ENCODE measurements around the gene ATG2B. TPM values are rescaled to one million over a fixed set of nuclear protein-coding genes. Genes with fewer than 3 reads are reported as not detected.

The ATG2B gene
- polyA plus RNA-seq = 10 to 100 TPM in 1 of 4 donors, 1 to 10 TPM in 3; 3.8 to 32.0 (median 4.9) TPM
- long read RNA-seq, donor 1 = 0 reads
- long read RNA-seq, donor 2 = 0 reads
- long read RNA-seq, donor 3 = 0 reads
- long read RNA-seq, donor 4 = 0 reads
- long read RNA-seq, donor 5, partial matches to known transcripts = 10 of 21 reads
- long read RNA-seq, donor 5, other reads (novel, unspliced or antisense) = 11 of 21 reads
- long read RNA-seq, donor 6, partial matches to known transcripts = 10 of 10 reads
- long read RNA-seq, donor 6, other reads (novel, unspliced or antisense) = 0 of 10 reads
- long read RNA-seq, donor 7 = 0 reads
- long read RNA-seq, donor 8 = 0 reads
- long read RNA-seq, donor 9 = 0 reads
- long read RNA-seq, donor 10 = 0 reads

DNA sequence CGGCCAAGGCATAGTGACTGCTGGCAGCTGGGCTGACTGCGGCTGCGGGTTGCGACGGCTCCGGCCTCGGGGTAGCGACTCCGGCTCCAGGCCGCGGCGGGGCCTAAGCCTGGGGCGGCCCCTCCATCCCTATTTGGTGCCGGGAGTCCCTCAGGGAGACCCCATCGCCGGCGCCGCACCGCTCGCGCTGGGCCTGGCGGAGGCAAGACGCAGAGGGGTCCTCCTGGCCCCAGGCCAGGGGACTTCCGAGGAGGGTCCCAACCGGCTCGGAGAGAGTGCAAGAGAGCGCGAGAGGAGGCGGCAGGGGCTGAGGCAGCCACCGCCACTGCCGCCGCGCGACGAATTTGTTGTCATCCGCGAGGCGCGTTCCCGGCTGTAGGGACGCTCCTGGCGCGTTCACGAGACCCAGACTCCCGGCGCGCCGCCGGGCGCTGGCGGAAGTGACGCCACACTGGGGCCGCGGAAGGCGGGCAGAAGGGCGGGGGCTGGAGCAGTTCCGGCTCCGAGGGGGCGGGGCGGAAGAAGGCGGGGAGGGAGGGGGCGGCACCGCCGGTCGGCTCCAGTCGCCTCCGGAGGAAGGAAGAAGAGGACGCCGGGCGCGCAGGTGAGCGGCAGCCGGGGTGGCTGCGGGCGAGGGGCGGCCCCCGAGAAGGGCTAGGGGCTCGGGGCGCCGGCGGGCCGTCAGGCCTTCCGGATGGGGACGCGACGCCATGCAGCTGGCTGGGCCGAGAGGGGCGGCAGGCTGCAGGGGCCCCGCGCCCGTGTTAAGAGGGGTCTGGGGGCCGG lies at the start of gene ATG2B, which contains the start of gene GSKIP:
Gene ATG2B, minus strand, starts transcription at position 377 of the 786 bp plus-strand sequence. Its CDS starts 365 bp downstream, at position 12.
Gene GSKIP, plus strand, starts transcription at position 562 of the 786 bp plus-strand sequence. CDS start 18,722 bp downstream, outside the sequence.
- Histone ChIP-seq H3K27me3 (ENCODE audit: control insufficient read depth in 3 of 3, insufficient read depth in 3 of 3, low read length in 3 of 3) (no peaks in the 10 kb centered on the region), H3K9me3 (ENCODE audit: control insufficient read depth in 2 of 2, insufficient read depth in 1 of 2, low read depth in 1 of 2, low read length in 1 of 2) (no peaks in the 10 kb centered on the region), H3K4me3 (ENCODE audit: low read depth in 1 of 3, low read length in 3 of 3) (peak within 1 kb of the TSS; percentile 90 to 96 (median 96)), H3K36me3 (ENCODE audit: control insufficient read depth in 3 of 3, insufficient read depth in 2 of 3, low read depth in 1 of 3, low read length in 3 of 3) (no peaks in the 10 kb centered on the region), H3K27ac (ENCODE audit: low read depth in 1 of 3, low read length in 2 of 3) (peak within 1 kb of the TSS; percentile 94 to 97 (median 96)), H3K4me1 (ENCODE audit: control insufficient read depth in 3 of 3, insufficient read depth in 2 of 3, low read depth in 1 of 3, low read length in 2 of 3) (peaks cover 2 to 17% (median 6%) of the 10 kb centered on the region in 3 donors)
- FAIRE-seq = no peak
- WGBS, 3 donors = 0 to 1% (median 0%) methylated on average over 39 to 92 of the region's 92 CpGs
- DNase-seq = peak; percentile 95 to 97

GRCh38 chr14:96410119-96410518 lies 47.0 kb upstream of the ATG2B start:
- no peaks in the 10 kb centered on the region for H3K36me3 ChIP-seq (ENCODE audit: control insufficient read depth in 3 of 3, insufficient read depth in 2 of 3, low read depth in 1 of 3, low read length in 3 of 3)
- no peaks in the 10 kb centered on the region for H3K9me3 ChIP-seq (ENCODE audit: control insufficient read depth in 2 of 2, insufficient read depth in 1 of 2, low read depth in 1 of 2, low read length in 1 of 2)
- DNase-seq (no peak), FAIRE-seq (no peak)
- no peak overlapping the region for H3K4me3 ChIP-seq (ENCODE audit: low read depth in 1 of 3, low read length in 3 of 3)
- H3K27ac ChIP-seq (ENCODE audit: low read depth in 1 of 3, low read length in 2 of 3) = no peak overlapping the region
- H3K4me1 ChIP-seq (ENCODE audit: control insufficient read depth in 3 of 3, insufficient read depth in 2 of 3, low read depth in 1 of 3, low read length in 2 of 3) = no peaks in the 10 kb centered on the region
- no peaks in the 10 kb centered on the region for H3K27me3 ChIP-seq (ENCODE audit: control insufficient read depth in 3 of 3, insufficient read depth in 3 of 3, low read length in 3 of 3)
- WGBS, 3 donors = 88 to 92% (median 88%) methylated on average over 4 of the region's 4 CpGs

DNA sequence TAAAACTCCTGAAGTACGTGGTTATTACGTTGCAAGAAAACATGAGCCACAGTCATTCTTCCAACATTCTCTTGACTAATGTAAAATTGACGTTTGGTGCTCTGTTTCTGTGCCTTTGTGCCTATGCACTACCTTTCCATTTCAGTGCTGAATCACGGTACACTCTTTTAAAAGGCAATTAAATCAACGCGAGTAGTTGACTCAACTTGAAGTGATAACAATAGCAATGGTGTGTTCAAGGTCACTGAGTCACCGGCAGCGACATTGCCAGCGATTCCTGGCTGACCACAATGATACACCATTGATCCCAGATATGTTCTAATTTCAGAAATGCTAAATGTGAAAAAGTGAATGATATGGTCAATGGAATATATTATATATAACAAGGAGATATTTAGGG lies 46.6 kb upstream of the ATG2B start:
- H3K27me3 ChIP-seq (ENCODE audit: control insufficient read depth in 3 of 3, insufficient read depth in 3 of 3, low read length in 3 of 3) = no peaks in the 10 kb centered on the region
- DNase-seq = peak in 1 of 2 donors; percentile 40
- FAIRE-seq = no peak

DNA sequence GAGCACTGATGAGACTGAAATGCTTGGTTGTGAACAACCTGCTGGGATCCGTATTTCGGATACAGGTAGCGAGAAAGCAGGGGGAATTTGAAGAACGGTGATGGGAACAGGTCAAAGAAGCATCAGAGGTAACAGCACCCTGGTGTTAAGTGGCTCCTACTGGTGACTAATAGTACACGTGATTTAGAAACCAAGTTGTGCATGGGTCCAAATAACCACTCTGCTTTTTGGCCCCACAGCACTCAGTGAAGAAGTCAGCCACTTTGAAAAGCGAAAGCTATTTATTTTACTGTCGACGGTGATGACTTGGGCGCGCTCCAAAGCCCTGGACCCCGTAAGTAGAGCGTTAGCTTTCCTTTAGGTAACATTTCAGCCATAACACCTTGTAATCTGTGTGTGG lies 45.5 kb upstream of the ATG2B start:
- no peak for DNase-seq
- no peaks in the 10 kb centered on the region for H3K4me1 ChIP-seq (ENCODE audit: control insufficient read depth in 3 of 3, insufficient read depth in 2 of 3, low read depth in 1 of 3, low read length in 2 of 3)
- no peak overlapping the region for H3K4me3 ChIP-seq (ENCODE audit: low read depth in 1 of 3, low read length in 3 of 3)
- H3K27ac ChIP-seq (ENCODE audit: low read depth in 1 of 3, low read length in 2 of 3) = no peak overlapping the region
- H3K36me3 ChIP-seq (ENCODE audit: control insufficient read depth in 3 of 3, insufficient read depth in 2 of 3, low read depth in 1 of 3, low read length in 3 of 3) = no peaks in the 10 kb centered on the region
- WGBS, 3 donors = 82 to 87% (median 85%) methylated on average over 12 of the region's 12 CpGs
- no peaks in the 10 kb centered on the region for H3K9me3 ChIP-seq (ENCODE audit: control insufficient read depth in 2 of 2, insufficient read depth in 1 of 2, low read depth in 1 of 2, low read length in 1 of 2)
- FAIRE-seq = no peak
- H3K27me3 ChIP-seq (ENCODE audit: control insufficient read depth in 3 of 3, insufficient read depth in 3 of 3, low read length in 3 of 3) = no peaks in the 10 kb centered on the region

More for the DNA sequence above, 46.6 kb upstream of the ATG2B start:
- Histone ChIP-seq H3K27ac (ENCODE audit: low read depth in 1 of 3, low read length in 2 of 3) (no peak overlapping the region), H3K4me1 (ENCODE audit: control insufficient read depth in 3 of 3, insufficient read depth in 2 of 3, low read depth in 1 of 3, low read length in 2 of 3) (no peaks in the 10 kb centered on the region), H3K4me3 (ENCODE audit: low read depth in 1 of 3, low read length in 3 of 3) (no peak overlapping the region), H3K9me3 (ENCODE audit: control insufficient read depth in 2 of 2, insufficient read depth in 1 of 2, low read depth in 1 of 2, low read length in 1 of 2) (no peaks in the 10 kb centered on the region), H3K36me3 (ENCODE audit: control insufficient read depth in 3 of 3, insufficient read depth in 2 of 3, low read depth in 1 of 3, low read length in 3 of 3) (no peaks in the 10 kb centered on the region)
- WGBS, 3 donors = 63 to 78% (median 77%) methylated on average over 9 of the region's 9 CpGs

DNA sequence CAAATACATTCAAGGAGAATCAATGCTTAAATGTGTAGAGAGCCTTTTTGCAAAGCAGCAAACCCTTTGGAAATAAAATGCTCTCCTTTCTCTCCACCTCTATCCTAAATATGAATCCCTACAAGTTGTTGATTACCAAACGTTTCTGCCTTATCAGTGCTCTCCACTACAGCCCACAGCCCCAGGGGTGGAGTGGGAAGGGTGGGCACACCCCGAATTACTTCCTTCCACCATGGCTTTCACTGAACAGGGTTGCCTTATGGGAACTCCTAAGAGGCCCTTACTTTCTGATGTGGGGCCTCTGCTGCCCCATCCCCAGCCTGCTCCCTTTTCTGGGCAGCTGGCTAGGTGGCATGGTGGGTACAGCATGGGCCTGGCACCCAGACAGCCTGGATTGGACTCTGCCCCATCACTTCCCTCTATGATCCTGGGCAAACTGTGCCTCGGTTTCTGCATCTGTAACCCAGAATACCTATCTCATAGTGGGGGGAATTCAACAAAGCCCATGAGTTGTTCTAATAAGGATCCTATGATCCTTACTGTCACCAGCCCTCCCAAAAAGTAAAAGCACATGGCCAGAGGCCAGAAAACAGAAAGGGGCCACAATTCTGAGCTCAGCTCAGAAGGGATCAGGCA lies 44.9 kb upstream of the ATG2B start:
- Histone ChIP-seq H3K4me1 (ENCODE audit: control insufficient read depth in 3 of 3, insufficient read depth in 2 of 3, low read depth in 1 of 3, low read length in 2 of 3) (no peaks in the 10 kb centered on the region), H3K27ac (ENCODE audit: low read depth in 1 of 3, low read length in 2 of 3) (no peak overlapping the region), H3K9me3 (ENCODE audit: control insufficient read depth in 2 of 2, insufficient read depth in 1 of 2, low read depth in 1 of 2, low read length in 1 of 2) (no peaks in the 10 kb centered on the region), H3K36me3 (ENCODE audit: control insufficient read depth in 3 of 3, insufficient read depth in 2 of 3, low read depth in 1 of 3, low read length in 3 of 3) (no peaks in the 10 kb centered on the region), H3K27me3 (ENCODE audit: control insufficient read depth in 3 of 3, insufficient read depth in 3 of 3, low read length in 3 of 3) (no peaks in the 10 kb centered on the region), H3K4me3 (ENCODE audit: low read depth in 1 of 3, low read length in 3 of 3) (no peak overlapping the region)
- DNase-seq = no peak
- 42 to 58% (median 48%) methylated on average over 3 of the region's 3 CpGs for WGBS, 3 donors
- FAIRE-seq = no peak

- 64 to 80% (median 69%) methylated on average over 1 of the region's 1 CpG for WGBS, 3 donors
- Histone ChIP-seq H3K9me3 (ENCODE audit: control insufficient read depth in 2 of 2, insufficient read depth in 1 of 2, low read depth in 1 of 2, low read length in 1 of 2) (no peaks in the 10 kb centered on the region), H3K27ac (ENCODE audit: low read depth in 1 of 3, low read length in 2 of 3) (no peak overlapping the region), H3K4me3 (ENCODE audit: low read depth in 1 of 3, low read length in 3 of 3) (no peak overlapping the region), H3K27me3 (ENCODE audit: control insufficient read depth in 3 of 3, insufficient read depth in 3 of 3, low read length in 3 of 3) (no peaks in the 10 kb centered on the region), H3K4me1 (ENCODE audit: control insufficient read depth in 3 of 3, insufficient read depth in 2 of 3, low read depth in 1 of 3, low read length in 2 of 3) (no peaks in the 10 kb centered on the region), H3K36me3 (ENCODE audit: control insufficient read depth in 3 of 3, insufficient read depth in 2 of 3, low read depth in 1 of 3, low read length in 3 of 3) (no peaks in the 10 kb centered on the region)
- FAIRE-seq (no peak), DNase-seq (no peak)
Observed at GRCh38 chr14:96405677-96406076, 42.5 kb upstream of the ATG2B start.

GRCh38 chr14:96403409-96403808 lies 40.3 kb upstream of the ATG2B start:
- no peaks in the 10 kb centered on the region for H3K36me3 ChIP-seq (ENCODE audit: control insufficient read depth in 3 of 3, insufficient read depth in 2 of 3, low read depth in 1 of 3, low read length in 3 of 3)
- no peak overlapping the region for H3K4me3 ChIP-seq (ENCODE audit: low read depth in 1 of 3, low read length in 3 of 3)
- peak overlapping the region in 1 of 3 donors; percentile 4 for H3K27ac ChIP-seq (ENCODE audit: low read depth in 1 of 3, low read length in 2 of 3)
- DNase-seq = no peak
- 78 to 91% (median 84%) methylated on average over 3 of the region's 3 CpGs for WGBS, 3 donors
- no peaks in the 10 kb centered on the region for H3K27me3 ChIP-seq (ENCODE audit: control insufficient read depth in 3 of 3, insufficient read depth in 3 of 3, low read length in 3 of 3)
- H3K4me1 ChIP-seq (ENCODE audit: control insufficient read depth in 3 of 3, insufficient read depth in 2 of 3, low read depth in 1 of 3, low read length in 2 of 3) = no peaks in the 10 kb centered on the region
- H3K9me3 ChIP-seq (ENCODE audit: control insufficient read depth in 2 of 2, insufficient read depth in 1 of 2, low read depth in 1 of 2, low read length in 1 of 2) = no peaks in the 10 kb centered on the region
- FAIRE-seq = no peak

DNA sequence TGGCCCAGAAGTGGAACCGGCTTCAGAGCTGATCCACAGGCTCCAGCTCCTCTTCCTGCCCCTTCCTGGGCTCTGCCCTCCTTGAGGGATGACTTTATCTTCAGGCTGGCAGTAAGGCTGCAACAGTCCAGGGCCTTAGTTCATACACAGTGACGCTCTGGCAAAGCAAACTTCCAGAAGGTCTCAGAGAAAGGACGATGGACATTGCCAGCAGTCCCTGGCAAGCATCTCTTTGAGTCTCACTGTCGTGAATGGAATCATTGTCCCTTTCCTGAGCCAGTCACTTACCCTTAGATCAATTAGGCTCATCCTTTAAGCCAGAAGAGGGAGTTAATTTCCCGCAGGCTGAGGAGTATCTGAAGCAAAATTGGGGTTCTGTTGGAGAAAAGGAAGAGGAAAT lies 37.4 kb upstream of the ATG2B start:
- no peak for DNase-seq
- H3K36me3 ChIP-seq (ENCODE audit: control insufficient read depth in 3 of 3, insufficient read depth in 2 of 3, low read depth in 1 of 3, low read length in 3 of 3) = no peaks in the 10 kb centered on the region
- no peaks in the 10 kb centered on the region for H3K9me3 ChIP-seq (ENCODE audit: control insufficient read depth in 2 of 2, insufficient read depth in 1 of 2, low read depth in 1 of 2, low read length in 1 of 2)
- no peaks in the 10 kb centered on the region for H3K4me1 ChIP-seq (ENCODE audit: control insufficient read depth in 3 of 3, insufficient read depth in 2 of 3, low read depth in 1 of 3, low read length in 2 of 3)
- H3K27ac ChIP-seq (ENCODE audit: low read depth in 1 of 3, low read length in 2 of 3) = no peak overlapping the region
- 86 to 93% (median 90%) methylated on average over 5 of the region's 5 CpGs for WGBS, 3 donors
- FAIRE-seq = no peak
- no peaks in the 10 kb centered on the region for H3K27me3 ChIP-seq (ENCODE audit: control insufficient read depth in 3 of 3, insufficient read depth in 3 of 3, low read length in 3 of 3)
- no peak overlapping the region for H3K4me3 ChIP-seq (ENCODE audit: low read depth in 1 of 3, low read length in 3 of 3)

Measured in small intestine (tissue), 16 donors.